SK-N-SH (cell line): ENCODE data around the gene PCED1B. TPM values are rescaled to one million over a fixed set of nuclear protein-coding genes. Genes with fewer than 3 reads are reported as not detected.

ENCODE experiments used
- CTCF ChIA-PET: fragments of 300-600, 350-600 bp; formaldehyde crosslinking; extraction: SDS; loops from one replicate; lab custom pipeline; 2021; lab: Yijun Ruan, JAX
- POLR2A ChIA-PET: fragments of 350-600 bp; sonication (Branson Sonifier 250); formaldehyde crosslinking; extraction: SDS; loops from one replicate; lab custom pipeline; 2020; ENCODE audit warnings: antibody characterized with exemption, inconsistent platforms; lab: Yijun Ruan, JAX
- DNase-seq: peaks from one replicate; pipeline ENCODE4 v3.0.0; 2012
- H2AFZ ChIP-seq: fragments of 200-600 bp; sonication (generic); 2 replicates; pipeline ENCODE4 v1.8.1; 2016; ENCODE audit warnings: antibody characterized with exemption, mild to moderate bottlenecking, low read depth
- H3F3A ChIP-seq: fragments of 200-600 bp; sonication (generic); replicated peaks from 2 replicates; pipeline ENCODE3; 2016; ENCODE audit warnings: antibody characterized with exemption, mild to moderate bottlenecking; ENCODE audit not compliant: insufficient read depth
- H3K27ac ChIP-seq, 2 experiments: fragments of 200-500 bp in 1 of 2; fragments of 200-600 bp in 1 of 2; sonication (Bioruptor generic) in 1 of 2; sonication (generic), shearing (Covaris generic) in 1 of 2; 2 replicates each; pipeline versions ENCODE4 v1.5.1 to v1.6.1; 2014 to 2016; ENCODE audit warnings: low read depth in 2 of 2, inconsistent platforms in 1 of 2, low read length in 1 of 2, mild to moderate bottlenecking in 1 of 2, mixed read lengths in 1 of 2
- H3K27me3 ChIP-seq: fragments of 200-600 bp; sonication (generic), shearing (Covaris generic); 2 replicates; pipeline ENCODE4 v1.6.1; 2016; ENCODE audit warnings: mixed run types; ENCODE audit not compliant: insufficient read depth
- H3K36me3 ChIP-seq, 2 experiments: fragments of 200-500 bp in 1 of 2; fragments of 200-600 bp in 1 of 2; sonication (Bioruptor generic) in 1 of 2; sonication (generic) in 1 of 2; replicated peaks in 1 of 2; 2 replicates each; pipeline versions ENCODE3 to v1.5.1; 2014 to 2016; ENCODE audit warnings: low read length in 1 of 2, mild to moderate bottlenecking in 1 of 2; ENCODE audit not compliant: insufficient read depth in 2 of 2, control insufficient read depth in 1 of 2
- H3K4me1 ChIP-seq, 2 experiments: fragments of 200-500 bp in 1 of 2; fragments of 200-600 bp in 1 of 2; sonication (Bioruptor generic) in 1 of 2; sonication (generic), shearing (Covaris generic) in 1 of 2; 2 replicates each; pipeline versions ENCODE4 v1.5.1 to v1.6.1; 2014 to 2016; ENCODE audit warnings: low read depth in 1 of 2, low read length in 1 of 2, mixed run types in 1 of 2; ENCODE audit not compliant: insufficient read depth in 2 of 2, control insufficient read depth in 1 of 2
- H3K4me2 ChIP-seq: fragments of 200-600 bp; sonication (generic), shearing (Covaris generic); 2 replicates; pipeline ENCODE4 v1.6.1; 2017; ENCODE audit warnings: mixed run types
- H3K4me3 ChIP-seq, 2 experiments: fragments of 200-500 bp in 1 of 2; fragments of 200-600 bp in 1 of 2; sonication (Bioruptor generic) in 1 of 2; sonication (generic), shearing (Covaris generic) in 1 of 2; 2 replicates each; pipeline versions ENCODE4 v1.5.1 to v1.8.1; 2014 to 2016; ENCODE audit warnings: low read depth in 2 of 2, inconsistent platforms in 1 of 2, low read length in 1 of 2, mild to moderate bottlenecking in 1 of 2, mixed read lengths in 1 of 2, moderate library complexity in 1 of 2
- H3K79me2 ChIP-seq: fragments of 200-600 bp; sonication (generic); 2 replicates; pipeline ENCODE4 v1.8.1; 2017; ENCODE audit warnings: mild to moderate bottlenecking; ENCODE audit not compliant: insufficient read depth
- H3K9ac ChIP-seq: fragments of 200-600 bp; sonication (generic); 2 replicates; pipeline ENCODE4 v1.6.1; 2017; ENCODE audit warnings: mixed run types
- H3K9me2 ChIP-seq: fragments of 200-600 bp; sonication (generic); 2 replicates; pipeline ENCODE4 v1.6.1; 2017; ENCODE audit warnings: mixed run types
- H3K9me3 ChIP-seq: fragments of 200-600 bp; sonication (generic); 2 replicates; pipeline ENCODE4 v1.6.1; 2017; ENCODE audit warnings: mixed run types, mild to moderate bottlenecking, moderate library complexity
- H4K20me1 ChIP-seq: fragments of 200-600 bp; sonication (generic); 2 replicates; pipeline ENCODE4 v1.6.1; 2017; ENCODE audit warnings: mild to moderate bottlenecking, mixed run types; ENCODE audit not compliant: insufficient read depth
- CTCF ChIP-seq: fragments of 200-600 bp; sonication (generic); IDR thresholded peaks from 2 replicates; pipeline ENCODE4 v1.6.1; 2017; ENCODE audit warnings: antibody characterized with exemption, mild to moderate bottlenecking, moderate library complexity
- FOXJ3 ChIP-seq: sonication (generic); formaldehyde crosslinking; IDR thresholded peaks from 2 replicates; pipeline ENCODE4 v1.5.1; 2020; ENCODE audit warnings: mild to moderate bottlenecking, missing genetic modification reagents
- GATA2 ChIP-seq: sonication (generic); formaldehyde crosslinking; IDR thresholded peaks from 2 replicates; pipeline ENCODE4 v1.5.0; 2020; ENCODE audit warnings: mild to moderate bottlenecking, missing genetic modification reagents
- MAX ChIP-seq: IDR thresholded peaks from 2 replicates; pipeline ENCODE4 v1.4.0; 2012; ENCODE audit warnings: low read depth
- NRF1 ChIP-seq: IDR thresholded peaks from 2 replicates; pipeline ENCODE4 v1.6.1; 2012; ENCODE audit warnings: low read depth, mild to moderate bottlenecking, low read length
- POLR2AphosphoS5 ChIP-seq: IDR thresholded peaks from 2 replicates; pipeline ENCODE4 v1.6.1; 2012; ENCODE audit warnings: low read depth, low read length
- RCOR1 ChIP-seq: fragments of 150-350 bp; IDR thresholded peaks from 2 replicates; pipeline ENCODE4 v1.6.1; 2017; ENCODE audit warnings: antibody characterized with exemption, low read length
- RXRA ChIP-seq: IDR thresholded peaks from 2 replicates; pipeline ENCODE4 v1.4.0; 2012; ENCODE audit warnings: low read depth, mild to moderate bottlenecking, borderline replicate concordance
- SMC3 ChIP-seq: IDR thresholded peaks from 2 replicates; pipeline ENCODE4 v1.6.1; 2012; ENCODE audit warnings: low read depth, low read length, improper control_type of control experiment
- YY1 ChIP-seq: IDR thresholded peaks from 2 replicates; pipeline ENCODE4 v1.4.0; 2012; ENCODE audit warnings: low read depth, mild to moderate bottlenecking
- ZBTB33 ChIP-seq: IDR thresholded peaks from 2 replicates; pipeline ENCODE4 v1.4.0; 2012; ENCODE audit warnings: low read depth, borderline replicate concordance
- WGBS: methylation state at CpG from one replicate; pipeline ENCODE4 v1.1.6; 2017; ENCODE audit warnings: low lambda C conversion rate; 5-methylcytosine and 5-hydroxymethylcytosine counted together
- polyA plus RNA-seq, 3 experiments: library from polyadenylated mRNA; depleted of rRNA; stranded (reverse); fragments of >200 nt; gene quantifications; 2 replicates each; pipeline ENCODE4 v1.2.3, GENCODE V29; 2012

Gene PCED1B
- polyA plus RNA-seq, 1 of the 3 experiments (the other 2 are of a cell fraction): 0.21 TPM

GRCh38 chr12:47068539-47068938 lies 10.9 kb upstream of the PCED1B start:
- Histone ChIP-seq H3K9me2 (no peaks in the 10 kb centered on the region), H3F3A (no peaks in the 10 kb centered on the region), H3K9me3 (no peaks in the 10 kb centered on the region), H2AFZ (no peak overlapping the region), H3K79me2 (no peaks in the 10 kb centered on the region), H4K20me1 (no peaks in the 10 kb centered on the region), H3K27me3 (peaks cover 3% of the 10 kb centered on the region; the same call in 1 of the 2 replicates), H3K27ac (no peak overlapping the region), H3K9ac (no peak overlapping the region), H3K36me3 (no peaks in the 10 kb centered on the region), H3K4me1 (no peaks in the 10 kb centered on the region; a peak in 1 of 4 replicates), H3K4me2 (no peak overlapping the region), H3K4me3 (no peak overlapping the region)
- DNase-seq: no peak
- 26% methylated on average over 5 of the region's 6 CpGs for WGBS
- CTCF ChIA-PET: no interaction called here
- TF ChIP-seq POLR2AphosphoS5 (no peak), RCOR1 (no peak)
- POLR2A ChIA-PET: no interaction called here

GRCh38 chr12:47070310-47070709 lies 9.1 kb upstream of the PCED1B start:
- no peak overlapping the region for H3K4me2 ChIP-seq
- no peaks in the 10 kb centered on the region for H3K79me2 ChIP-seq
- no peak overlapping the region for H3K4me3 ChIP-seq
- POLR2A ChIA-PET: no interaction called here
- WGBS: 31% methylated on average over 1 of the region's 1 CpG
- no peaks in the 10 kb centered on the region; a peak in 1 of 4 replicates for H3K4me1 ChIP-seq
- H3K9ac ChIP-seq: no peak overlapping the region
- no peaks in the 10 kb centered on the region for H3K9me2 ChIP-seq
- CTCF ChIA-PET: interaction anchor here (1.9 to 2.5 kb wide), 2 partner anchors 38 to 49 kb away, joined by 8 to 12 read pairs; no protein-coding TSS in a partner anchor
- H3K9me3 ChIP-seq: no peaks in the 10 kb centered on the region
- H3K36me3 ChIP-seq: no peaks in the 10 kb centered on the region
- no peak overlapping the region for H3K27ac ChIP-seq
- DNase-seq: no peak
- peaks cover 3% of the 10 kb centered on the region; the same call in 1 of the 2 replicates for H3K27me3 ChIP-seq
- H2AFZ ChIP-seq: no peak overlapping the region
- TF ChIP-seq SMC3 (no peak), GATA2 (CRISPR knock-in tag) (no peak), FOXJ3 (CRISPR knock-in tag) (no peak), RXRA (no peak), ZBTB33 (no peak), CTCF (no peak), MAX (no peak), NRF1 (no peak), YY1 (no peak)
- H3F3A ChIP-seq: no peaks in the 10 kb centered on the region
- H4K20me1 ChIP-seq: no peaks in the 10 kb centered on the region
